ENCODE results near the gene ITGBL1. TPM values are rescaled to one million over a fixed set of nuclear protein-coding genes. Genes with fewer than 3 reads are reported as not detected.

Gene ITGBL1
- polyA plus RNA-seq, 4 donors = 0.06 to 0.73 TPM; not detected in 2

DNA sequence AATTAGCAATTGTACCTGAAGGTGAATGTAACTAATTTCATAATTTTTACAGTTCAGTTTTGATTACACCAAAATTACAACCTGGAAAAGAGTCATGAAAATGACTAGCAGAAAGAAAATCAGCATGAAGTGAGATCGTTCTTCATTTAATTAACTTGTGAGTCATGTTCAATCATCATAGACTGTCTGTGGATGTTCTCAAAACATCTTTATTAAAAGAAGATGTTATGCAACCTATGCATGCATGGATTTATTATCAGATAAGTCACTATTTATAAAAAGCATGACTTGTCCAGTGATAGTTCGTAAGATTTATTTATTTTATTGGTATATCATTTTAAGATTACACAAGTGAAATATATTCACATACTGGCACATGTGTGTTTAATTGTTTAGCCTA lies 245.9 kb downstream of the ITGBL1 start:
- no peaks in the 10 kb centered on the region for H3K9me3 ChIP-seq (ENCODE audit: control insufficient read depth in 2 of 2, insufficient read depth in 1 of 2, low read depth in 1 of 2, low read length in 1 of 2)
- 72 to 94% (median 87%) methylated on average over 2 of the region's 2 CpGs for WGBS, 3 donors
- no peak for FAIRE-seq

DNA sequence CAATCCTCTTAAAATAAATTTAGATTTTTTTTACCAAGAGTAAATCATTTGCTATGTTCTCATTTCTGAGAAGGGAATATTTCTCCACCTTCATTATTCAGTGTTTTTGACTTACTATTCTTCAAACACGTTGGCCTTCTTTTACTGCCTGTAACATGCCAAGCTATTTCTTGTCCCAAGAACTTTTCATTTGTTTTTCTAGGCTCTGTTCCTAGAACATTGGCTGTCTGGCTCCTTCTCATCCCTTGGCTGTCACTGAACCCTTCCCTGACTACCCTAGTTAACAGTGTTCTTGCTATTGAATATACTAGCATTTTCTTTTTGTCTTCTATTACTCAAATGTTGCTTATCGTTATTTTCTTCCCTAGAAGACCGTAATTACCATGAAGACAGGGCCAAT lies 248.1 kb downstream of the ITGBL1 start:
- H3K9me3 ChIP-seq (ENCODE audit: control insufficient read depth in 2 of 2, insufficient read depth in 1 of 2, low read depth in 1 of 2, low read length in 1 of 2) = no peaks in the 10 kb centered on the region
- H3K27ac ChIP-seq (ENCODE audit: low read depth in 1 of 3, low read length in 2 of 3) = no peak overlapping the region
- no peaks in the 10 kb centered on the region for H3K27me3 ChIP-seq (ENCODE audit: control insufficient read depth in 3 of 3, insufficient read depth in 3 of 3, low read length in 3 of 3)
- FAIRE-seq (no peak), DNase-seq (no peak)
- 68 to 87% (median 85%) methylated on average over 3 of the region's 3 CpGs for WGBS, 3 donors
- H3K4me1 ChIP-seq (ENCODE audit: control insufficient read depth in 3 of 3, insufficient read depth in 2 of 3, low read depth in 1 of 3, low read length in 2 of 3) = no peaks in the 10 kb centered on the region
- no peak overlapping the region for H3K4me3 ChIP-seq (ENCODE audit: low read depth in 1 of 3, low read length in 3 of 3)
- no peaks in the 10 kb centered on the region for H3K36me3 ChIP-seq (ENCODE audit: control insufficient read depth in 3 of 3, insufficient read depth in 2 of 3, low read depth in 1 of 3, low read length in 3 of 3)

More for the DNA sequence above, 245.9 kb downstream of the ITGBL1 start:
- no peaks in the 10 kb centered on the region for H3K27me3 ChIP-seq (ENCODE audit: control insufficient read depth in 3 of 3, insufficient read depth in 3 of 3, low read length in 3 of 3)
- H3K4me1 ChIP-seq (ENCODE audit: control insufficient read depth in 3 of 3, insufficient read depth in 2 of 3, low read depth in 1 of 3, low read length in 2 of 3) = no peaks in the 10 kb centered on the region
- no peak overlapping the region for H3K4me3 ChIP-seq (ENCODE audit: low read depth in 1 of 3, low read length in 3 of 3)
- DNase-seq = no peak
- H3K36me3 ChIP-seq (ENCODE audit: control insufficient read depth in 3 of 3, insufficient read depth in 2 of 3, low read depth in 1 of 3, low read length in 3 of 3) = no peaks in the 10 kb centered on the region
- no peak overlapping the region for H3K27ac ChIP-seq (ENCODE audit: low read depth in 1 of 3, low read length in 2 of 3)

DNA sequence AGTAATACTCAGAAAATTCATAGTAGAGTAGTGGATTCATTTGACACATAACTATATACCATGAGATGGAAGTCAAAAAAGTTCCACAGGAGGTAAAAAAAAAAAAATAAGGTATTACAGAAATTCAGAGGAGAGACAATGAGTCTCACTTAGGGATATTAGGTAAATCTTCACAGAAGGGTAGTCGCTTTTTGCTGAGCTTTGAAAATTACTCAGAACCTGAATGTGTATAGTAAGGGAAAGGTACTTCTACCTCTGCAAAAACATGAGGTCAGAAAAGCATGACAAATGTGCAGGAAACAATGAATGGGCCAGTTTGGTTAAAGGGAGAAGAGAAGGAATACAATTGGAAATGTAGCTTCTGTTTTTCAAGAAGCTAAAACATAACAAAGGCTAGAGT lies 250.6 kb downstream of the ITGBL1 start:
- no peak overlapping the region for H3K4me3 ChIP-seq (ENCODE audit: low read depth in 1 of 3, low read length in 3 of 3)
- DNase-seq (no peak), FAIRE-seq (no peak)
- H3K27ac ChIP-seq (ENCODE audit: low read depth in 1 of 3, low read length in 2 of 3) = no peak overlapping the region
- H3K36me3 ChIP-seq (ENCODE audit: control insufficient read depth in 3 of 3, insufficient read depth in 2 of 3, low read depth in 1 of 3, low read length in 3 of 3) = no peaks in the 10 kb centered on the region
- WGBS, 3 donors = 88 to 96% (median 95%) methylated on average over 1 of the region's 1 CpG
- H3K27me3 ChIP-seq (ENCODE audit: control insufficient read depth in 3 of 3, insufficient read depth in 3 of 3, low read length in 3 of 3) = no peaks in the 10 kb centered on the region
- no peaks in the 10 kb centered on the region for H3K4me1 ChIP-seq (ENCODE audit: control insufficient read depth in 3 of 3, insufficient read depth in 2 of 3, low read depth in 1 of 3, low read length in 2 of 3)
- no peaks in the 10 kb centered on the region for H3K9me3 ChIP-seq (ENCODE audit: control insufficient read depth in 2 of 2, insufficient read depth in 1 of 2, low read depth in 1 of 2, low read length in 1 of 2)

DNA sequence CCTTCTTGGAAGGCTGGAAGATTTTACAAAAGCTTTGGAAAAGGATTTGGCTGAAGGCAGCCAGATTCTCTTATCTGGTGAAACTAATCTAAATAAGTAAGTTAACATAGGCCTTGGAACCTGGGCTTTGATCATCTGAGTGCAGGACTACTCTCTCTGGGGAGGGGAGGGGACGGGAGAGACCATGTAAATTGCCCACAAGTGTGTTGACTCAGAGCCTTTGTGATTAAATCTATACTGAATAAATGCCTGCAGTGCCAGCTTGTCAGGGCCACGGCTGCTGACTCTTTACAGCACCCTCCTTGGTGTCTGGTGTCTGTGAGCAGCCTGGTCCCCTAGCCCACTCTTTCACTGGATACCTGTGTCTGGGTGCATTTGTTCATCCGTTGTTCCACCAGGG lies 251.4 kb downstream of the ITGBL1 start:
- Histone ChIP-seq H3K27ac (ENCODE audit: low read depth in 1 of 3, low read length in 2 of 3) (no peak overlapping the region), H3K9me3 (ENCODE audit: control insufficient read depth in 2 of 2, insufficient read depth in 1 of 2, low read depth in 1 of 2, low read length in 1 of 2) (no peaks in the 10 kb centered on the region), H3K36me3 (ENCODE audit: control insufficient read depth in 3 of 3, insufficient read depth in 2 of 3, low read depth in 1 of 3, low read length in 3 of 3) (no peaks in the 10 kb centered on the region), H3K27me3 (ENCODE audit: control insufficient read depth in 3 of 3, insufficient read depth in 3 of 3, low read length in 3 of 3) (peaks cover 0 to 2% (median 0%) of the 10 kb centered on the region in 3 donors), H3K4me1 (ENCODE audit: control insufficient read depth in 3 of 3, insufficient read depth in 2 of 3, low read depth in 1 of 3, low read length in 2 of 3) (no peaks in the 10 kb centered on the region), H3K4me3 (ENCODE audit: low read depth in 1 of 3, low read length in 3 of 3) (no peak overlapping the region)
- DNase-seq (no peak), FAIRE-seq (no peak)
- WGBS, 3 donors = 49 to 51% (median 51%) methylated on average over 3 of the region's 3 CpGs

DNA sequence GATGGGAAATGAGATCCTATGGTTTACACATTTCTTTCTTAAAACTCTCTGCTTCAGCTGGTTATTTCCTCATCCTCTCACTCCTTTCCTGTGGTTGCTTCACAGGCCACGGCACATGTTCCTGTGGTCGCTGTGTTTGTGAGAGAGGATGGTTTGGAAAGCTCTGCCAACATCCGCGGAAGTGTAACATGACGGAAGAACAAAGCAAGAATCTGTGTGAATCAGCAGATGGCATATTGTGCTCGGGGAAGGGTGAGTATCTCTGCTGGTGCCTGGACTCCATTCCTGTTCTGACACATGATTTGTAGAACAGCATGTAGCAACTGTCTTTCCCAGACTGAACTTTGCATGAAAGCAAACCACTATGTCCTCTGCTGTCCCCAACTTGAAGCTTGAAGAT lies 254.2 kb downstream of the ITGBL1 start:
- no peak for DNase-seq
- H3K4me1 ChIP-seq (ENCODE audit: control insufficient read depth in 3 of 3, insufficient read depth in 2 of 3, low read depth in 1 of 3, low read length in 2 of 3) = no peaks in the 10 kb centered on the region
- 47 to 74% (median 63%) methylated on average over 6 of the region's 6 CpGs for WGBS, 3 donors
- no peaks in the 10 kb centered on the region for H3K36me3 ChIP-seq (ENCODE audit: control insufficient read depth in 3 of 3, insufficient read depth in 2 of 3, low read depth in 1 of 3, low read length in 3 of 3)
- no peaks in the 10 kb centered on the region for H3K9me3 ChIP-seq (ENCODE audit: control insufficient read depth in 2 of 2, insufficient read depth in 1 of 2, low read depth in 1 of 2, low read length in 1 of 2)
- no peak for FAIRE-seq
- H3K4me3 ChIP-seq (ENCODE audit: low read depth in 1 of 3, low read length in 3 of 3) = no peak overlapping the region
- no peak overlapping the region for H3K27ac ChIP-seq (ENCODE audit: low read depth in 1 of 3, low read length in 2 of 3)
- H3K27me3 ChIP-seq (ENCODE audit: control insufficient read depth in 3 of 3, insufficient read depth in 3 of 3, low read length in 3 of 3) = peaks cover 0 to 2% (median 2%) of the 10 kb centered on the region in 3 donors

DNA sequence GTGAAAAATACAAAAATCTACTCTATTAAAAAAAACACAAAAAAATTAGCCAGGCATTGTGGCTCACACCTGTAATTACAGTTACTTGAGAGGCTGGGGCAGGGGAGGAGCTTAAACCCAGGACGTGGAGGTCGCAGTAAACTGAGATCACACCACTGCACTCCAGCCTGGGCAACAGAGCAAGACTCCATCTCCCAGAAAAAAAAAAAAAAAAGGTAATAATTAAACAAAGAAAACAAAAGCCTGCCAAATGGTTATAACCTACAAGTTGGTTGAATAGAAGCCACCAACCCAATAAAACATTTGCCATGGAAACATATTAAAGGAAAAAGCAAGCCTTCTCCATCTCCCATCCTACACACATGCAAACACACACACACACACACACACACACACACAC lies 255.2 kb downstream of the ITGBL1 start:
- Histone ChIP-seq H3K27ac (ENCODE audit: low read depth in 1 of 3, low read length in 2 of 3) (no peak overlapping the region), H3K36me3 (ENCODE audit: control insufficient read depth in 3 of 3, insufficient read depth in 2 of 3, low read depth in 1 of 3, low read length in 3 of 3) (no peaks in the 10 kb centered on the region), H3K4me1 (ENCODE audit: control insufficient read depth in 3 of 3, insufficient read depth in 2 of 3, low read depth in 1 of 3, low read length in 2 of 3) (no peaks in the 10 kb centered on the region), H3K4me3 (ENCODE audit: low read depth in 1 of 3, low read length in 3 of 3) (no peak overlapping the region), H3K27me3 (ENCODE audit: control insufficient read depth in 3 of 3, insufficient read depth in 3 of 3, low read length in 3 of 3) (peaks cover 0 to 2% (median 2%) of the 10 kb centered on the region in 3 donors), H3K9me3 (ENCODE audit: control insufficient read depth in 2 of 2, insufficient read depth in 1 of 2, low read depth in 1 of 2, low read length in 1 of 2) (no peaks in the 10 kb centered on the region)
- WGBS, 3 donors = 66 to 88% (median 84%) methylated on average over 2 of the region's 2 CpGs
- FAIRE-seq (no peak), DNase-seq (no peak)

DNA sequence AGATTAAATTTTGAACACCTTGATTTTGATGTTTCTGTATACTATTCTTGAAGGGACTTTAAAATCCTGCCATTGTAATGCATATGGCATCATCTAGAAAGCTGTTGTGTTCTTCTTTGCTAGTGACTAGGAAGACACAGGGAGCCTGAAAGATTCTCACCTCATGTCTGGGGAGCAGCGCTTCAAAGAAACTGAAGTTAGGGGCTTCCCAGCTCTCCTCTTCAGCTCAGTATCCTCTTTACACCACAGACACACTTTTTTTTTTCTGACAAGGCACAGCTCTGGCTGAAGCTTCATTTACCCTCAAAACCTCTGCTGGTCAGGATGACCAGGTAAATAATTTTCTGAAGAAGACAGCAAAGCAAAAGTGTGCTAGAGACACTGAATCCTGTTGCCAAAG lies 255.6 kb downstream of the ITGBL1 start:
- FAIRE-seq (no peak), DNase-seq (no peak)
- H3K36me3 ChIP-seq (ENCODE audit: control insufficient read depth in 3 of 3, insufficient read depth in 2 of 3, low read depth in 1 of 3, low read length in 3 of 3) = no peaks in the 10 kb centered on the region
- H3K27ac ChIP-seq (ENCODE audit: low read depth in 1 of 3, low read length in 2 of 3) = no peak overlapping the region
- H3K27me3 ChIP-seq (ENCODE audit: control insufficient read depth in 3 of 3, insufficient read depth in 3 of 3, low read length in 3 of 3) = peaks cover 0 to 2% (median 2%) of the 10 kb centered on the region in 3 donors
- no peaks in the 10 kb centered on the region for H3K4me1 ChIP-seq (ENCODE audit: control insufficient read depth in 3 of 3, insufficient read depth in 2 of 3, low read depth in 1 of 3, low read length in 2 of 3)
- 76 to 100% (median 77%) methylated on average over 1 of the region's 1 CpG for WGBS, 3 donors
- H3K9me3 ChIP-seq (ENCODE audit: control insufficient read depth in 2 of 2, insufficient read depth in 1 of 2, low read depth in 1 of 2, low read length in 1 of 2) = no peaks in the 10 kb centered on the region
- H3K4me3 ChIP-seq (ENCODE audit: low read depth in 1 of 3, low read length in 3 of 3) = no peak overlapping the region

DNA sequence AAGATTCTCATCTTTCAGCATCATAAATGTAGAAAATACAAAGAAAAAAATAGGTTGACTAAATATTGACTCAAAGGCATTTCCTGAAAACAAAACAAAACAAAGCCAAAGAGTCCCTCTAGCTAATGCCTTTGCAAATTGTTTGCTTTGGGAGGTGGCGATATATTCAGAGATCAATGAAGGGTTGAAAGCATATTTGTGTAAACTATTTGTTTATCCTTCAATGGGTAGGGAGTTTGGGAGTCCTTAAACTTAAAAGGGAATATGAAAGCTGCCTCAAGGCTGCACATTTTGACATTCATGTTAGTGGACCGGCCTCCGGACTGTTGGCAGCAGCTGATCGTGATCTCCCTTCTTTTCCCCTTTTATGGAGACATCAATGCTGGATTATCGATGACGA lies 257.5 kb downstream of the ITGBL1 start:
- H3K27ac ChIP-seq (ENCODE audit: low read depth in 1 of 3, low read length in 2 of 3) = no peak overlapping the region
- no peaks in the 10 kb centered on the region for H3K9me3 ChIP-seq (ENCODE audit: control insufficient read depth in 2 of 2, insufficient read depth in 1 of 2, low read depth in 1 of 2, low read length in 1 of 2)
- DNase-seq = no peak
- no peaks in the 10 kb centered on the region for H3K4me1 ChIP-seq (ENCODE audit: control insufficient read depth in 3 of 3, insufficient read depth in 2 of 3, low read depth in 1 of 3, low read length in 2 of 3)
- no peak overlapping the region for H3K4me3 ChIP-seq (ENCODE audit: low read depth in 1 of 3, low read length in 3 of 3)
- WGBS, 3 donors = 55 to 83% (median 81%) methylated on average over 6 of the region's 6 CpGs
- no peak for FAIRE-seq
- no peaks in the 10 kb centered on the region for H3K36me3 ChIP-seq (ENCODE audit: control insufficient read depth in 3 of 3, insufficient read depth in 2 of 3, low read depth in 1 of 3, low read length in 3 of 3)
- H3K27me3 ChIP-seq (ENCODE audit: control insufficient read depth in 3 of 3, insufficient read depth in 3 of 3, low read length in 3 of 3) = peaks cover 0 to 2% (median 2%) of the 10 kb centered on the region in 3 donors

DNA sequence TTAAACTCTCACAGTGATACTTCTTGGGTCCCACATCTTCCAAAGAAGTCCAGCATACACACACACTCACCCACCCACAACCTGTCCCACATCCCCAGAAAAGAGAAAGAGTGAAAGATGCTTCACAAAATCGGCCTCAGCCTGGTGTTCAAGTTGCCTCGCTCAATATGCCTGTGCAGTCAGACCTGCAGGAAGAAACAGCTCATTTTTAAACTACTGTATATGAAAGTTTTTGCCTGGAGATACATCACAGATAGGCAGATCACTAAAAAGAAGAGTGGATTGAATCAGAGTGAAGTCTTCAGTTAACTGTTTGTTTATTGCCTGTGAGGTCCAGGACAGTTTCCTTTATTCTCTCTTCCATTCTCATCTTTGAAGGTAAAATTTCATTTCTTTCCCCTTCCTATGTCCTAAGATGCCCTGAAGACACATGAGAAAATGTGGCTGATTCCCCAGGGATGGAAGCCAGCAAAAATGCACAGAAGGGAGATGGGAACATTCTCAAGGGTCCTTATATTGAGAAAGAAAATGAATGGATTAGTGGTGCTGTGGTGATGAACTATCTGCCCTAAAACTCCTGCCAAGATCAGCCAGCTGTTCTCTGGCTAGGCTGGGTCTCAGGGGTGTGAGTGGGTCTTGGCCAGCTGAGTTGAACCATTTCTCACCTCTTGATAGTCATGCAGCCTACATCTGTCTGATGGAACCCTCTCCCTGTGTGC lies 259.0 kb downstream of the ITGBL1 start:
- 62 to 83% (median 73%) methylated on average over 2 of the region's 2 CpGs for WGBS, 3 donors
- Histone ChIP-seq H3K36me3 (ENCODE audit: control insufficient read depth in 3 of 3, insufficient read depth in 2 of 3, low read depth in 1 of 3, low read length in 3 of 3) (no peaks in the 10 kb centered on the region), H3K9me3 (ENCODE audit: control insufficient read depth in 2 of 2, insufficient read depth in 1 of 2, low read depth in 1 of 2, low read length in 1 of 2) (no peaks in the 10 kb centered on the region), H3K4me1 (ENCODE audit: control insufficient read depth in 3 of 3, insufficient read depth in 2 of 3, low read depth in 1 of 3, low read length in 2 of 3) (no peaks in the 10 kb centered on the region), H3K4me3 (ENCODE audit: low read depth in 1 of 3, low read length in 3 of 3) (no peak overlapping the region), H3K27me3 (ENCODE audit: control insufficient read depth in 3 of 3, insufficient read depth in 3 of 3, low read length in 3 of 3) (peaks cover 0 to 2% (median 2%) of the 10 kb centered on the region in 3 donors), H3K27ac (ENCODE audit: low read depth in 1 of 3, low read length in 2 of 3) (no peak overlapping the region)
- no peak for FAIRE-seq
- no peak for DNase-seq
